SU-DHL-6 (cell line): Measurements from ENCODE around the gene TRIOBP.

Experiments used
- EZH2phosphoT487 ChIP-seq: fragments of 200-600 bp; sonication (generic), shearing (Covaris generic); conservative IDR thresholded peaks from 2 replicates; pipeline ENCODE4 v1.6.1; 2018; ENCODE audit warnings: mild to moderate bottlenecking, antibody characterized with exemption, low read length, moderate library complexity, mixed read lengths
- TF ChIP-seq, protein P1 (sequence below): fragments of 200-600 bp; sonication (generic); IDR thresholded peaks from one replicate; pipeline ENCODE4 v1.5.1; 2017; ENCODE audit warnings: antibody characterized with exemption, mild to moderate bottlenecking, low read length, moderate library complexity; ENCODE audit not compliant: insufficient read depth, poor library complexity, severe bottlenecking

DNA sequence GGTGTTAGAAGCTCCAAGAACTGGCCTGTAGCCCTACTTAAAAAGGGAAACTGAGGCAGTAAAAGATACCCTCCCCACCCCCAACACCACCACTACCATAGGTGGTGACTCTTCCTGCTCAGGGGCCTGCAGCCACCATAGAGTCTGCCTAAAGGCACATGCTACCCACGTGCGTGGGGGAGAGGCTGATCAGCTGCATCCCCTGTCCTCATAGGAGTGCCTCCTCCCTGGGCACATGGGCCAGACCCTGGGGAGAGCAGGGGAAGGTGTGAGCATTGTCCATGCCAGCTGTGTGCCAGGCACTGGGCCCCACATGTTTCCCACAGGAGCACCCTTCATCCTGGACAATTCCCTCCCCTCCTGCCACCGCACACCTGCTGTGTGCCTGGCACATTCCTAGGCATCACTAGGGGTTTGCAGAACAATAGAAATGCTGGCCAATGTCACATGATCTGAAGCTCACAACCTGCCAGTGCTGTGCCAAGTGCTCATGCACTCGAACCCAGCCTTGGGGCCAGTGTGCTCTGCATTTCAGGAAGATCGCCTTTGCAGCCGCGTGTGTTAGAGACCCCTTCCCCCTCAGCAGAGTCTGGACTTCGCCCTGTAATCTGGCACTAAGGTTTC is 69.2 kb downstream of the TRIOBP start:
- TF ChIP-seq, protein P1, sequence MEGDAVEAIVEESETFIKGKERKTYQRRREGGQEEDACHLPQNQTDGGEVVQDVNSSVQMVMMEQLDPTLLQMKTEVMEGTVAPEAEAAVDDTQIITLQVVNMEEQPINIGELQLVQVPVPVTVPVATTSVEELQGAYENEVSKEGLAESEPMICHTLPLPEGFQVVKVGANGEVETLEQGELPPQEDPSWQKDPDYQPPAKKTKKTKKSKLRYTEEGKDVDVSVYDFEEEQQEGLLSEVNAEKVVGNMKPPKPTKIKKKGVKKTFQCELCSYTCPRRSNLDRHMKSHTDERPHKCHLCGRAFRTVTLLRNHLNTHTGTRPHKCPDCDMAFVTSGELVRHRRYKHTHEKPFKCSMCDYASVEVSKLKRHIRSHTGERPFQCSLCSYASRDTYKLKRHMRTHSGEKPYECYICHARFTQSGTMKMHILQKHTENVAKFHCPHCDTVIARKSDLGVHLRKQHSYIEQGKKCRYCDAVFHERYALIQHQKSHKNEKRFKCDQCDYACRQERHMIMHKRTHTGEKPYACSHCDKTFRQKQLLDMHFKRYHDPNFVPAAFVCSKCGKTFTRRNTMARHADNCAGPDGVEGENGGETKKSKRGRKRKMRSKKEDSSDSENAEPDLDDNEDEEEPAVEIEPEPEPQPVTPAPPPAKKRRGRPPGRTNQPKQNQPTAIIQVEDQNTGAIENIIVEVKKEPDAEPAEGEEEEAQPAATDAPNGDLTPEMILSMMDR = no peak
- no peak for TF ChIP-seq EZH2phosphoT487
